Measurements from ENCODE around the gene LMNB1. TPM values are rescaled to one million over a fixed set of nuclear protein-coding genes. Genes with fewer than 3 reads are reported as not detected.
A peak's percentile ranks its signal among the peaks of the same experiment; 100 is the strongest.

Gene LMNB1
- total and polyA plus RNA-seq, 2 of the 13 experiments (the other 11 are each of a cell fraction or from before 2014, with no cell fraction given), result 12.5 to 159 TPM

- intact Hi-C loops (cut with micrococcal nuclease; ENCODE audit: unreplicated experiment), result no loop called here
- Histone ChIP-seq H3K4me3 (replicated peaks in 1 of 3; ENCODE audit: insufficient read depth in 1 of 3, low read depth in 2 of 3, low read length in 3 of 3) (no peak overlapping the region), H3K9me3 (ENCODE audit: low read length) (no peaks in the 10 kb centered on the region), H3K4me2 (ENCODE audit: low read depth, low read length) (no peak overlapping the region), H3K4me1 (ENCODE audit: insufficient read depth, low read length) (no peaks in the 10 kb centered on the region), H3K27me3 (ENCODE audit: control insufficient read depth in 1 of 2, insufficient read depth in 2 of 2, low read length in 2 of 2) (no peaks in the 10 kb centered on the region), H3K9ac (ENCODE audit: insufficient read depth, low read depth, low read length) (no peak overlapping the region), H3K27ac (ENCODE audit: extremely low read length, insufficient read depth, low read length) (no peak overlapping the region), H3K36me3 (replicated peaks in 1 of 2; ENCODE audit: control insufficient read depth in 1 of 2, insufficient read depth in 2 of 2, low read length in 2 of 2) (no peaks in the 10 kb centered on the region; a peak in 1 of 5 replicates), H2AFZ (ENCODE audit: low read length) (no peak overlapping the region), H4K20me1 (ENCODE audit: insufficient read depth, low read length) (no peaks in the 10 kb centered on the region), H3K79me2 (ENCODE audit: insufficient read depth, low read length) (no peaks in the 10 kb centered on the region)
- DNase-seq (ENCODE audit: low spot score), result no peak
- no peak for TF ChIP-seq ZNF768 (CRISPR knock-in tag; IDR thresholded peaks at IDR 0.05)
- no peak for TF ChIP-seq ASH2L (IDR thresholded peaks at IDR 0.05; ENCODE audit: insufficient read length, low read depth, low read length)
- 0 out of 4 replicates have a peak, but pooled peaks of 1 of the 2 experiments have one; percentile 6 for TF ChIP-seq MAFK (conservative IDR thresholded peaks at IDR 0.05 in 1 of 2, IDR thresholded peaks at IDR 0.05 in 1 of 2; ENCODE audit: low read length in 2 of 2)
- no peak for TF ChIP-seq MAZ (IDR thresholded peaks at IDR 0.05; ENCODE audit: borderline replicate concordance, low read depth, low read length)
- TF ChIP-seq MAZ (CRISPR knock-in tag; IDR thresholded peaks at IDR 0.05; ENCODE audit: low read depth), result no peak
- POLR2A ChIA-PET, result no interaction called here
- no peak for FAIRE-seq
- ATAC-seq, result no peak
- no TSS peak for BruUV-seq (replicated peaks)
- CTCF ChIA-PET (ENCODE audit: low intra/inter-chr PET ratio, low total read pairs), result no interaction called here
- WGBS (ENCODE audit: low lambda C conversion rate), result 97% methylated on average over 12 of the region's 13 CpGs
- in situ Hi-C loops (cut with HindIII; ENCODE audit: extremely low pct_ligation_motif_present, low pct_unique_long_range_greater_than_20kb), result no loop called here
Observed at GRCh38 chr5:126857472-126858410, 80.8 kb downstream of the LMNB1 start.

GRCh38 chr5:126858441-126858840 is 81.5 kb downstream of the LMNB1 start:
- Histone ChIP-seq H4K20me1 (ENCODE audit: insufficient read depth, low read length) (no peaks in the 10 kb centered on the region), H3K79me2 (ENCODE audit: insufficient read depth, low read length) (no peaks in the 10 kb centered on the region), H3K36me3 (replicated peaks in 1 of 2; ENCODE audit: control insufficient read depth in 1 of 2, insufficient read depth in 2 of 2, low read length in 2 of 2) (no peaks in the 10 kb centered on the region; a peak in 1 of 5 replicates), H2AFZ (ENCODE audit: low read length) (no peak overlapping the region), H3K9ac (ENCODE audit: insufficient read depth, low read depth, low read length) (no peak overlapping the region), H3K27ac (ENCODE audit: extremely low read length, insufficient read depth, low read length) (no peak overlapping the region), H3K4me2 (ENCODE audit: low read depth, low read length) (no peak overlapping the region), H3K4me3 (replicated peaks in 1 of 3; ENCODE audit: insufficient read depth in 1 of 3, low read depth in 2 of 3, low read length in 3 of 3) (no peak overlapping the region), H3K4me1 (ENCODE audit: insufficient read depth, low read length) (no peaks in the 10 kb centered on the region), H3K9me3 (ENCODE audit: low read length) (no peaks in the 10 kb centered on the region), H3K27me3 (ENCODE audit: control insufficient read depth in 1 of 2, insufficient read depth in 2 of 2, low read length in 2 of 2) (no peaks in the 10 kb centered on the region)
- DNase-seq (ENCODE audit: low spot score), result no peak
- FAIRE-seq, result no peak
- BruUV-seq (replicated peaks), result no TSS peak
- in situ Hi-C loops (cut with HindIII; ENCODE audit: extremely low pct_ligation_motif_present, low pct_unique_long_range_greater_than_20kb) (no loop called here), intact Hi-C loops (cut with micrococcal nuclease; ENCODE audit: unreplicated experiment) (no loop called here)
- CTCF ChIA-PET (ENCODE audit: low intra/inter-chr PET ratio, low total read pairs), result no interaction called here
- POLR2A ChIA-PET, result no interaction called here
- WGBS (ENCODE audit: low lambda C conversion rate), result 91% methylated on average over 11 of the region's 11 CpGs
- no peak for ATAC-seq
- TF ChIP-seq MAFF (IDR thresholded peaks at IDR 0.05; ENCODE audit: low read depth, low read length), result no peak
- TF ChIP-seq RNF219 (CRISPR knock-in tag; IDR thresholded peaks at IDR 0.05), result no peak
- TF ChIP-seq FOXM1 (CRISPR knock-in tag; IDR thresholded peaks at IDR 0.05), result no peak
- TF ChIP-seq CENPBD1 (CRISPR knock-in tag; IDR thresholded peaks at IDR 0.05; ENCODE audit: borderline replicate concordance, low read depth), result no peak
- no peak for TF ChIP-seq DMAP1 (CRISPR knock-in tag; IDR thresholded peaks at IDR 0.05)
- no peak for TF ChIP-seq SCMH1 (CRISPR knock-in tag; IDR thresholded peaks at IDR 0.05; ENCODE audit: borderline replicate concordance)
- TF ChIP-seq PRMT3 (CRISPR knock-in tag; IDR thresholded peaks at IDR 0.05; ENCODE audit: borderline replicate concordance, low read depth), result no peak
- no peak for TF ChIP-seq REXO4 (CRISPR knock-in tag; IDR thresholded peaks at IDR 0.05; ENCODE audit: borderline replicate concordance)
- TF ChIP-seq ZNF737 (CRISPR knock-in tag; IDR thresholded peaks at IDR 0.05; ENCODE audit: borderline replicate concordance), result no peak
- TF ChIP-seq NCOA2 (CRISPR knock-in tag; IDR thresholded peaks at IDR 0.05), result no peak
- no peak for TF ChIP-seq HOXD1 (CRISPR knock-in tag; IDR thresholded peaks at IDR 0.05)
- TF ChIP-seq ZBTB42 (CRISPR knock-in tag; IDR thresholded peaks at IDR 0.05), result no peak
